ENCODE results near the gene LAMA2.
"Not testable (repeated sequence)": the region's sequence is repeated elsewhere in the genome, so short reads cannot be mapped to it uniquely, and the experiment has no call there.

LAMA2 gene

GRCh38 chr6:129133770-129134192 lies 250.8 kb downstream of the LAMA2 start:
- DNase-seq, result no peak

GRCh38 chr6:129134535-129134934 lies 251.6 kb downstream of the LAMA2 start:
- DNase-seq, result no peak

DNA sequence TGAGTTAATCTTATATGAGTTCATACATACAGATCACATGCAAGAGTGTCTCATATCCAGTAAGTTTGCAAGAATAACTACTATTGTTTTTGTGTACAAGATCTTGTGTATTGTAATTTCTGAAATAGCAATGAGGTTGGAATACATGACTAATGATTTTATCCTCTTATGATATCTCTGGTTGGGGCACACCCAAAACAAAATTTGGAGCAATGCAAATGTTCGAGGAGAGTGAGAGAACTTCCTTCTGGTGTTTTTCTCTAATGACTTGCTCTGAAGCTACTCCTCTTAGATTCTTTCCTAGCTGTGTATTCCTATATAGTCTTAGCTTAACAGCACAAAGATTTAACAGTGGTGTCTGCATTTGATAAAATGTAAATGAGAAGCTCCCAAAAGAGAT lies 252.5 kb downstream of the LAMA2 start:
- no peak for DNase-seq

GRCh38 chr6:129136751-129137150 lies 253.8 kb downstream of the LAMA2 start:
- no peak for DNase-seq

DNA sequence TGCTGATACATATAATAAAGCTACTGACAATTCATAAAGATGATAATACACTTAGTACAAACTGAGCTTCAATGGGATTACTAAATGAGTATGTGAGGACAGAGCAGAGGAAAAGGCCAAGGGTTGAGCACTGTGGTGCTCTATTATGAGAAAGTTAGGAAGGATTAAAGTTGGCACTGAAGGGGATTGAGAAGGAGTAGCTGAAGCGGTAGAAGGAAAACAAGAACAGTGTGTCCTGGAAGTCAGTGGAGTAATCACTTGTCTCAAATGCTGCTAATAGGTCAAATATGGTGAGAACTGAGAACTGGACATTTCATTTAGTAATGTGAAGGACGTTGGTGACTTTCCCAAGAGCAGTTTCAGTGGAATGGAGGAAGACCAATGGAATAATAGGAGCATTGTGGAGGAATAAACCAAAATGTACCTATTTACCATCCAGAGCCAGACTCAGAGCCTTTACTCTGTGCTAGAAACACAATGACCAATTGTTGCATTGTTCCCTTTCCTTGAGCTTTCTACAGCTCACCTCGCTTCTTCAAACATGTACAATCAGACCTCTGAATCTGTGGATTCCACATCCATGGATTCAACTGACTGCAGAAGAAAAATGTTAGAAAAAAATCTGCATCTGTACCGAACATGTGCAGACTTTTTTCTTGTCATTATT lies 255.9 kb downstream of the LAMA2 start:
- no peak for DNase-seq

DNA sequence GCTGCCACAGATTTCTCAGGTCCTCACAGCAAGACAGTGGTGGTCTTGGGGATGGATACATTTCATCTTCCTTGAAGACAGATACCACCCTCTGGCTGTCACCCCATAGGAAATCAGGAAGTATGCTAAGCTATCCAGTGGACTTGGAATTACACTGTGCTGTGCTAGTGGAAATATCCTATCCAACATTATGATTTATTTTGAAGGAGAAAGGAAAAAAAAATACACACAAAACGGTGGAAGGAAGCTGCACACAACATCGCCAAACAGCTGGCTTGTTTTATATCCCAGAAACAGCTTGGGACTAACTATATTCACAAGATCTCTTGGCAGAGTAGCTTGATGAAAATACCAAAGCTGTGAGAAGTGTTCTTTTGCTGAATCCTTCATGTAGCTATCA lies 257.6 kb downstream of the LAMA2 start:
- DNase-seq, result peak in 1 of 2 experiments; percentile 31

DNA sequence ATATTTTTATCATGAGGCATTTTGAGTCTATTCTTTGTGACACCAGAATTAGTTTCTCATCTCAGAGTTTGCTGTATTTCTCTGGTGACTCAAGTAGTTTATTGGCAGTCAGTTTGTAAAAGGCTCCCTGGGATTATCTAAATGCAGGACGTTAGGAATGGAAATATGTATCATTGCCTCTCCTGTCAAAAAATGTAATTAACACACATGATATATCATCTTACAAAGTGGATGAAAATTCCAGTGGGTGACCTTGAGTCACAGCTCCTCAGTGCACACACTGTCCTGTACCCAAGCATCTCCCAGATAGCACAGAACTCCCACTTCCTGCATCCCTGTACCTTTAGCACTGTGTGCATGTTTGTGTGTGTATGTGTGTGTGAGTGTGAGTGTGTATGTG lies 258.6 kb downstream of the LAMA2 start:
- DNase-seq, result no peak

DNA sequence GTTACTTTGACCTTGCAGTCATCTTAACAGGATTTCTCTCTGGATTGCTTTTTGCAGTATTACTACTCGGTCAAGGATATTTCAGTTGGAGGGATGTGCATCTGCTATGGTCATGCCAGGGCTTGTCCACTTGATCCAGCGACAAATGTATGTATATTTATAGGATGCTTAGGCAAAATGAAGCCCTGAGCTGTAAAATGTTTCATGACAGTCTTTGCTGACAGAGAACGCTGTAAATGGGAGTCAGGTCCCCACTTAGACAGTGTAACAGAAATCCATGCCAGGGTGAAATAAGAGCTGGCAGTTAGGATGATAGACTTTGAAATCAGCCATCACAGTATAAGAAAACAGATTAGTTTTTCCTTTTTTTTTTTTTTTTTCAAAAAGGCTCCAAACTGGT lies 264.0 kb downstream of the LAMA2 start:
- peak in 1 of 2 experiments; percentile 50 for DNase-seq

GRCh38 chr6:129150507-129150906 lies 267.6 kb downstream of the LAMA2 start:
- no peak for DNase-seq

DNA sequence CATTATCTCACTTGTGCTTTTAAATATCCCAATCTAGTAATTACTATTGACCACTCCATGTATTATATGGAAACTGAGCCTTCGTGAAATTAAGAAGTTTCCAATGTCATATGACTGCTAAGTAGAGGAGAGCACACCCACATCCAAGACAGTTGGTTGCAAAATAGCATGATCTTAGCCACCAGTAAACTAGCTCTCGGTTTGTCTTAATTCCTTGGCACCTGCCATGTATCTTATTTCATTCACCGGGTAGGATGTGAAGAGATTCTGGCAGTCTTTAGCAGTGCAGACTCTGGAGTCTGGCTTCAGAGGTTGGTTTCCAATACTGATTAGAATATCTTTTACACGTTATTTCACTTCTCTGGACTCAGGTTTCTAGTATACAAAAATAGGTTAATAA lies 270.3 kb downstream of the LAMA2 start:
- DNase-seq, result peak; percentile 1 to 54

DNA sequence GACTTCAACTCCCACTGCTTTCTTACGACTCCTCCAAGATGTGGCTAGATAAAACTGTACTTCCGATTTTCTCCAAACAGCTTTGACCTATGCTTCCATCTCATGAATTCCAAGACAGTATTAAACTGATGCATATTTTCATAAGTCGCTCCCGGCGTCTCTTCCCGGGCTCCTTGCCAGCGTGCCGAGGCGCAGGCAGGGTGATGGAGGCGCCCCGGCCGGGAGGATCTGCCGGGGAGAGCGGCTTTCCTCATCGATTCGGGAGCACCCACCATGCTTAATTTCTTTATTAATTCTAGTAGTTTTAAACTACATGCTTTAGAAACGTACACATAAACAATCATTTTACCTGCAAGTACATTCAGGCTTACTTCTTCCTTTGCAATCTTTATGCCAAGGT lies 276.3 kb downstream of the LAMA2 start:
- not testable (repeated sequence) for DNase-seq

DNA sequence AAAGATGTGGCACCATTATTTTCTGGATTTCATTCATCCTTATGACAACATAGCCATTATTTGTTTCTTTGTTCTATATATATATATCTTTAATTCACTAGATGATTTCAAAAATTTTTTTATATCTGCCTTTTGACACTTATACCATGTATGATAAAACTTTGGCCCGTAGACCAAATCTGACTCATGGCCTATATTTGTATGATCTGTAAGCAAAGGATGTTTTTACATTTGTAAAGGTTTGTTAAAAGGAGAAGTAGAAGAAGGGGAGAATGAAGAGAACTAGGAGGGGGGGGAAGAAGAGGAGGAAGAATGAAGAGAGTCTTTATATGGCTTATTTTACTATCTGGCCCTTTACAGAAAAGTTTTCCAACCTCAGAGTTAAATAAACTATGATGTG lies 279.7 kb downstream of the LAMA2 start:
- DNase-seq, result no peak

- no peak for DNase-seq
These were observed 280.6 kb downstream of the LAMA2 start for GRCh38 chr6:129163551-129163950.

GRCh38 chr6:129164032-129164431 lies 281.1 kb downstream of the LAMA2 start:
- no peak for DNase-seq

DNA sequence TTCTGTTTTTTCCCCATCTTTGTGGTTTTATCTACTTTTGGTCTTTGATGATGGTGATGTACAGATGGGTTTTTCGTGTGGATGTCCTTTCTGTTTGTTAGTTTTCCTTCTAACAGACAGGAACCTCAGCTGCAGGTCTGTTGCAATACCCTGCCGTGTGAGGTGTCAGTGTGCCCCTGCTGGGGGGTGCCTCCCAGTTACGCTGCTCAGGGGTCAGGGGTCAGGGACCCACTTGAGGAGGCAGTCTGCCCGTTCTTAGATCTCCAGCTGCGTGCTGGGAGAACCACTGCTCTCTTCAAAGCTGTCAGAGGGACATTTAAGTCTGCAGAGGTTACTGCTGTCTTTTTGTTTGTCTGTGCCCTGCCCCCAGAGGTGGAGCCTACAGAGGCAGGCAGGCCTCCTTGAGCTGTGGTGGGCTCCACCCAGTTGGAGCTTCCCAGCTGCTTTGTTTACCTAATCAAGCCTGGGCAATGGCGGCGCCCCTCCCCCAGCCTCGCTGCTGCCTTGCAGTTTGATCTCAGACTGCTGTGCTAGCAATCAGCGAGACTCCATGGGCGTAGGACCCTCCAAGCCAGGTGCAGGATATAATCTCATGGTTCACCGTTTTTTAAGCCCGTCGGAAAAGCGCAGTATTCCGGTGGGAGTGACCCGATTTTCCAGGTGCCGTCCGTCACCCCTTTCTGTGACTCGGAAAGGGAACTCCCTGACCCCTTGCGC lies 289.5 kb downstream of the LAMA2 start:
- DNase-seq, result not testable (repeated sequence)

GRCh38 chr6:129175066-129175465 lies 292.1 kb downstream of the LAMA2 start:
- no peak for DNase-seq

DNA sequence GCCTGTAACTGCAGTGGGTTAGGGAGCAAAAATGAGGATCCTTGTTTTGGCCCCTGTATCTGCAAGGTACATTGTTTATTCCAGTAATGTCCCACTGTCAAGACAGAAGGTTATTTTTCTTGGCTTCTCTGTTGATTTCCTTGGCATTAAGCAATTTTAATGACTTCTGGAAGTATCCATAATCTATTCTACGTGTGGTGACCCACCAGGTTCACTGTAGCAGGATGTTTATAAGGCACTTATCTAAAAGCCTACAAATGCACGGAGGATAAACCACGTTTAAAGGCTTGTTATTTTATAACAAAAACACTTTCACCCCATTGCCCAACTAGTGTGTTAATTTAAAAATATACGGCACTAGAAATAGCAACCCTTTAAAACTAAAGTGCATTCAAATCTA lies 294.9 kb downstream of the LAMA2 start:
- no peak for DNase-seq

DNA sequence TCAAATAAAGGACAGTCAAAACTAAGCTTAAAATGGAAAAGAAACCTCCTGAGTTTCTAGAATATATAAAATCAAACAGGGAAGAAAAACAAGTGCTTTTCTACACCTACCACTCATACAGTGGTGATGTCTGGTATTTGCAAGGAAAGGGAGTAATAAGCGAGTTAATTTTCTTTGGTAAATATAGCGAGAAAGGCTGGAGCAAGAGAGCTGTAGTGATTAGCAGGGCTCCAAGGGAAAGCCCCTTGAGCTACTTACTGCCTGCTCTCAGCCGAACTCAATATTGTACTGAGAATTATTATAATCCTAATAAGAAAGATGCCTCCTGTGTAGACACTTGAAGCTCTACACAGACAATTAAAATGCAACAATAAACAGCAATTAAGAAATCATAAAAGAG lies 296.3 kb downstream of the LAMA2 start:
- peak in 1 of 2 experiments; percentile 52 for DNase-seq

DNA sequence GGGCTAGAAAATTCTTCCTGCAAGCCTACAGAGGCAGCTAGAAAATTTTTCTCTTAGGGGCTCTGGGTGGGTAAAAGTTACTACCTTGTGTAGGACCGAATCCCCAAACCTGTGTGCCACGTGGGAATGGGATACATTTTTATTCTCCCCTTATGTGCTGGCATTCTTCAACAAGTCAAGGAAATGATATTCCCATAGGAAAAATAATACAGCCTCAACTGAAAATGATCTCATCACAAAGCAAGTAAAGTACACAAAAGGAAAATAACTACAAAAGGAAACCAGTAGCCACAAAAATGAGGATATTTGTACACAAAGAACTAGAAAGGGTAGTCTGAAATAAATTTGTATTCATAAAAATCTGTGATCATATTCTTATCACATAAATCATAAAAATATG lies 298.1 kb downstream of the LAMA2 start:
- DNase-seq, result no peak

GRCh38 chr6:129183187-129183591 lies 300.3 kb downstream of the LAMA2 start:
- peak in 1 of 2 experiments; percentile 9 for DNase-seq

- DNase-seq, result no peak
These were observed 300.9 kb downstream of the LAMA2 start for GRCh38 chr6:129183681-129184301.

DNA sequence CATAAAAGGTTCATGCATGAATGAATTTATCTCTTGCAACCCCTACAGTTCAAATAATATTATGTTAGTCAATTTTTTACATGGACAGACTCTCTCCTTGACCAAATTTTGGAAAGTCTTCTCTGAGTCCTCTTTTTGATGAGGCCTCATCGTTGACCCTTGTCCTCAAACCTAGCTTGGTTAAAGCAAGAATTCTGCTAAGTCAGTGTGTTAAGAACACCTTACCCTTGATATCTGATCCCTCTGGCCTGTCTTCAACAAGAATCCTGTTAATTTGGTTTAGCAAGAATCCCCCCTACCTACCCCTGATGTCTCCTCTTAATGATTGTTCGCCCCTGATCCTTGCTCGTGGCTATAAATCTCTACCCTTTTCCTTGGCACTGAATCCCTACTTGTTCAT lies 301.4 kb downstream of the LAMA2 start:
- DNase-seq, result no peak

DNA sequence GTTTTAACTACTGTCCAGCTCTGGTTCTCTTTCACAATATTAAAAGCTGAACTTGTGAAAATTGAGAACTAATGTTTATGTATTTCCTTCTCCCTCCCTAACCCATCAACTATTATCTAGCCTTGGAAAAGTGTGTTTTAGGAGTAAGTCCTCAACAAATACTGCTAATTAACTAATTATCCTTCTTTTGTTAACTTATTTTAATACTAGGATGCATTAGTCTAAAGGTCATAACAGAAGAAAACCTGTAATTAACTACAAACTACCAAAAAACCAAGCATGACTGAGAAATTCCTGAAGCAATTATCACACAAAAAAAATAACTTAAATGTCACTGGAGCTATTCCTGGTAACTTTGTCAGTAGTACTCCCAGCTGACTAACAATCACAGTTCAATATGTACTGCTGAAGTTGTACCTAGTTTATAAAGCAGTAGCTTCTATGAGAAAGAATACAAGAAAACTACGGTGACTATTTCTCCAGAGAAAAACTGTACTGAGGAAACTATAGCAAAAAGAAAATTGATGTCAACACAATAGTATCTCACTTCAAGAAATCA lies 301.9 kb downstream of the LAMA2 start:
- DNase-seq, result no peak

DNA sequence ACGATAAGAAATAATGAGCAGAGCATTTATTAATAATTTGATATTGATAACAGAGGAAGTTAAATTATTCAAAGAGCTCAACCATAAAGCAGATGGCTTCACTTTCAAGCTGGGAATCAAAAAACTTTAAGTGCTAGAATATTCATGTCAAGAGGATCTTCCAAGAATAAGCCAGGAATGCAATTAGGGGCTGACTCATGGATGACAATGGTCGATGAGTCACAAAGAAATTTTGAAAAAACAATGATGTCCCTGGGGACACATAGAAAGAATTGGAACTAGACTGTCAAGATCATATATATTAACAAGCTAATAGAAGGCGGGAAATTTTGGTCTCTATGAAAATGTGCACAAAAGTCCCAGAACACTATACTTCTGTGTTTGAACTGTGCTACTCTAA lies 304.1 kb downstream of the LAMA2 start:
- peak; percentile 8 to 79 for DNase-seq

All from NCI-H524 (cell line).